Upper lobe of left lung (tissue), 6 donors: ENCODE results near the gene FAM168B. TPM values are rescaled to one million over a fixed set of nuclear protein-coding genes. Genes with fewer than 3 reads are reported as not detected.

Experiments used
- ATAC-seq, 2 donors: fragments of 200-7000 bp; cut with Tn5 transposase; one replicate each; pipeline ENCODE4 v1.9.1; 2022; ENCODE audit warnings: mild to moderate bottlenecking in 2 of 2, moderate library complexity in 2 of 2; ENCODE audit not compliant: low FRiP score in 2 of 2
- DNase-seq, 2 donors: peaks; one replicate each; pipeline ENCODE4 v3.0.0-alpha.2; 2019 to 2020
- H3K27ac ChIP-seq, 4 donors: fragments of 200-600 bp; sonication (generic); one replicate each; pipeline ENCODE4 v1.5.1; 2016 to 2019
- H3K27me3 ChIP-seq, 4 donors: fragments of 200-600 bp; sonication (generic); one replicate each; pipeline ENCODE4 v1.5.1; 2017 to 2019
- H3K36me3 ChIP-seq, 4 donors: fragments of 200-600 bp; sonication (generic); one replicate each; pipeline ENCODE4 v1.5.1; 2016 to 2019
- H3K4me1 ChIP-seq, 4 donors: fragments of 200-600 bp; sonication (generic); one replicate each; pipeline ENCODE4 v1.5.1; 2018 to 2019
- H3K4me3 ChIP-seq, 4 donors: fragments of 200-600 bp; sonication (generic); one replicate each; pipeline ENCODE4 v1.5.1; 2017 to 2019; ENCODE audit warnings: mild to moderate bottlenecking in 2 of 4, moderate library complexity in 1 of 4
- H3K9me3 ChIP-seq, 4 donors: fragments of 200-600 bp; sonication (generic); one replicate each; pipeline ENCODE4 v1.5.1; 2018 to 2019
- EP300 ChIP-seq, 4 donors: sonication (generic); formaldehyde crosslinking; IDR thresholded peaks; one replicate each; pipeline ENCODE4 v1.5.1; 2017; ENCODE audit warnings: antibody characterized with exemption in 4 of 4, control low read depth in 2 of 4
- POLR2A ChIP-seq, 4 donors: fragments of 450-650 bp; IDR thresholded peaks; one replicate each; pipeline ENCODE4 v1.5.1; 2016 to 2017; ENCODE audit warnings: antibody characterized with exemption in 4 of 4, mild to moderate bottlenecking in 2 of 4
- POLR2AphosphoS5 ChIP-seq, 2 donors: sonication (generic); formaldehyde crosslinking; IDR thresholded peaks; one replicate each; pipeline ENCODE4 v1.5.1; 2017; ENCODE audit warnings: antibody characterized with exemption in 2 of 2
- WGBS, 2 donors: methylation state at CpG; one replicate each; pipeline ENCODE4 v1.1.5; 2017 to 2018; 5-methylcytosine and 5-hydroxymethylcytosine counted together
- total RNA-seq, 6 donors: library from RNA; depleted of rRNA in 4 of 6; stranded (reverse); fragments of >200 nt in 4 of 6; gene quantifications; one replicate each; pipeline versions ENCODE4 v1.1.0 to v1.2.1, GENCODE V29; 2016 to 2021
- TF ChIP-seq, protein P1 (sequence below), 6 experiments: fragments of 450-650 bp in 4 of 6; fragments of 200-600 bp in 2 of 6; sonication (generic) in 2 of 6; IDR thresholded peaks; one replicate each; pipeline ENCODE4 v1.5.1; 2016 to 2019; ENCODE audit warnings: antibody characterized with exemption in 6 of 6
- donor health status: DM: no; HTN: no; CAD: no; lungs with moderate emphysema.
- donor health status: DM: no; HTN: yes; CAD: no; lungs with severe emphysema.

Gene FAM168B
- total RNA-seq, 6 donors from 2014 or later, result 22.0 to 86.9 (median 72.8) TPM

GRCh38 chr2:131036269-131036668 lies 57.0 kb downstream of the FAM168B start:
- DNase-seq (no peak), ATAC-seq (no peak)
- TF ChIP-seq, protein P1, sequence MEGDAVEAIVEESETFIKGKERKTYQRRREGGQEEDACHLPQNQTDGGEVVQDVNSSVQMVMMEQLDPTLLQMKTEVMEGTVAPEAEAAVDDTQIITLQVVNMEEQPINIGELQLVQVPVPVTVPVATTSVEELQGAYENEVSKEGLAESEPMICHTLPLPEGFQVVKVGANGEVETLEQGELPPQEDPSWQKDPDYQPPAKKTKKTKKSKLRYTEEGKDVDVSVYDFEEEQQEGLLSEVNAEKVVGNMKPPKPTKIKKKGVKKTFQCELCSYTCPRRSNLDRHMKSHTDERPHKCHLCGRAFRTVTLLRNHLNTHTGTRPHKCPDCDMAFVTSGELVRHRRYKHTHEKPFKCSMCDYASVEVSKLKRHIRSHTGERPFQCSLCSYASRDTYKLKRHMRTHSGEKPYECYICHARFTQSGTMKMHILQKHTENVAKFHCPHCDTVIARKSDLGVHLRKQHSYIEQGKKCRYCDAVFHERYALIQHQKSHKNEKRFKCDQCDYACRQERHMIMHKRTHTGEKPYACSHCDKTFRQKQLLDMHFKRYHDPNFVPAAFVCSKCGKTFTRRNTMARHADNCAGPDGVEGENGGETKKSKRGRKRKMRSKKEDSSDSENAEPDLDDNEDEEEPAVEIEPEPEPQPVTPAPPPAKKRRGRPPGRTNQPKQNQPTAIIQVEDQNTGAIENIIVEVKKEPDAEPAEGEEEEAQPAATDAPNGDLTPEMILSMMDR (IDR thresholded peaks at IDR 0.05), result no peak
- TF ChIP-seq POLR2A (IDR thresholded peaks at IDR 0.05) (no peak), EP300 (IDR thresholded peaks at IDR 0.05) (no peak), POLR2AphosphoS5 (IDR thresholded peaks at IDR 0.05) (no peak)
- H3K4me3 ChIP-seq, result no peak overlapping the region
- peak overlapping the region in 1 of 4 donors; percentile 16 for H3K27ac ChIP-seq
- peaks cover 0 to 13% (median 5%) of the 10 kb centered on the region in 4 donors for H3K27me3 ChIP-seq
- peaks cover 0 to 34% (median 9%) of the 10 kb centered on the region in 4 donors for H3K4me1 ChIP-seq
- no peaks in the 10 kb centered on the region for H3K9me3 ChIP-seq
- WGBS, 2 donors, result 33 to 57% methylated on average over 1 to 6 of the region's 6 CpGs
- H3K36me3 ChIP-seq, result no peaks in the 10 kb centered on the region

DNA sequence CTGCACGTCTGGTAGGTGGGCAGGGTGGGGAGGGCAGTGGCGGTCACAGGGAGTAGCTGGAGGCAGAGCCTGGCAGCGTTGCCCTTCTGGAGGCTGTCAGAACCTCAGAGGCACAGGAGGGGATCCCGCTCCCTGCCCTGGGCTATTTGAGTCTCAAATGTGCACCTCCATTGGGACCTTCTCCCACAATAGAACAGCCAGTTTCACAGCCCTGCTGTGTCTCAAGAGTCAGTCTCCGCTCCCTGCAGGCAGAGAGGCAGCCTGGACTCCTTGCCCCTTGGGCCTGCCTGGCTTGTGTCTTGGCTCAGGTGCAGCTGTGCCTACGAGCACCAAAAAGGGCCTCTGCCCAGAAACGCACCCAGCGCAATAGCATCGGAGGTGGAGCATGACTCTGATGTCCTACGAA lies 57.4 kb downstream of the FAM168B start:
- TF ChIP-seq POLR2AphosphoS5 (IDR thresholded peaks at IDR 0.05), result no peak
- TF ChIP-seq, protein P1 (IDR thresholded peaks at IDR 0.05), result no peak
- TF ChIP-seq POLR2A (IDR thresholded peaks at IDR 0.05), result no peak
- TF ChIP-seq EP300 (IDR thresholded peaks at IDR 0.05), result no peak
- no peaks in the 10 kb centered on the region for H3K36me3 ChIP-seq
- peak overlapping the region in 1 of 4 donors; percentile 16 for H3K27ac ChIP-seq
- 65 to 76% methylated on average over 5 to 10 of the region's 10 CpGs for WGBS, 2 donors
- ATAC-seq (no peak), DNase-seq (no peak)
- peaks cover 0 to 34% (median 9%) of the 10 kb centered on the region in 4 donors for H3K4me1 ChIP-seq
- H3K9me3 ChIP-seq, result no peaks in the 10 kb centered on the region
- peak overlapping the region in 1 of 4 donors; percentile 38 for H3K4me3 ChIP-seq
- peaks cover 0 to 13% (median 5%) of the 10 kb centered on the region in 4 donors for H3K27me3 ChIP-seq

- 18 to 21% methylated on average over 2 to 37 of the region's 65 CpGs for WGBS, 2 donors
- peak in 1 of 2 donors; percentile 1 for ATAC-seq
- peak in 1 of 2 donors; percentile 79 for DNase-seq
- no peaks in the 10 kb centered on the region for H3K36me3 ChIP-seq
- peaks cover 0 to 31% (median 8%) of the 10 kb centered on the region in 4 donors for H3K4me1 ChIP-seq
- H3K9me3 ChIP-seq, result no peaks in the 10 kb centered on the region
- peaks cover 0 to 13% (median 5%) of the 10 kb centered on the region in 4 donors for H3K27me3 ChIP-seq
- no peak for TF ChIP-seq EP300 (IDR thresholded peaks at IDR 0.05)
- no peak for TF ChIP-seq POLR2AphosphoS5 (IDR thresholded peaks at IDR 0.05)
- no peak for TF ChIP-seq POLR2A (IDR thresholded peaks at IDR 0.05)
- TF ChIP-seq, protein P1 (IDR thresholded peaks at IDR 0.05), result no peak
- peak overlapping the region in 3 of 4 donors; percentile 34 to 38 (median 38) for H3K4me3 ChIP-seq
- H3K27ac ChIP-seq, result peak overlapping the region in 1 of 4 donors; percentile 16
Observed at GRCh38 chr2:131035112-131035825, 58.0 kb downstream of the FAM168B start.

- DNase-seq (peak in 1 of 2 donors; percentile 89), ATAC-seq (peak in 1 of 2 donors; percentile 59)
- no peak overlapping the region for H3K27ac ChIP-seq
Observed at GRCh38 chr2:131034122-131035051, 58.9 kb downstream of the FAM168B start.

More at GRCh38 chr2:131034122-131035051, 58.9 kb downstream of the FAM168B start:
- peaks cover 0 to 13% (median 5%) of the 10 kb centered on the region in 4 donors for H3K27me3 ChIP-seq
- TF ChIP-seq, protein P1 (IDR thresholded peaks at IDR 0.05), result no peak
- H3K9me3 ChIP-seq, result no peaks in the 10 kb centered on the region
- no peaks in the 10 kb centered on the region for H3K36me3 ChIP-seq
- H3K4me3 ChIP-seq, result peak overlapping the region in 3 of 4 donors; percentile 34 to 38 (median 37)
- H3K4me1 ChIP-seq, result peaks cover 0 to 23% (median 4%) of the 10 kb centered on the region in 4 donors
- 8 to 26% methylated on average over 6 to 27 of the region's 61 CpGs for WGBS, 2 donors
